OCI-M2 (cell line): ENCODE data around the gene PRLR.
"Not testable (repeated sequence)": the region's sequence is repeated elsewhere in the genome, so short reads cannot be mapped to it uniquely, and the experiment has no call there.

Experiments used
- DNase-seq: peaks from one replicate; lab custom pipeline; 2025; ENCODE audit not compliant: unreplicated experiment; lab: John Stamatoyannopoulos, UW

PRLR gene

GRCh38 chr5:35045280-35045679 is 185.0 kb downstream of the PRLR start:
- DNase-seq, result no peak

GRCh38 chr5:35044649-35045048 is 185.6 kb downstream of the PRLR start:
- DNase-seq, result no peak

- no peak for DNase-seq
Observed at GRCh38 chr5:35042781-35043180, 187.5 kb downstream of the PRLR start.

- DNase-seq, result no peak
Observed at GRCh38 chr5:35041261-35041660, 189.0 kb downstream of the PRLR start.

GRCh38 chr5:35038891-35039290 is 191.4 kb downstream of the PRLR start:
- DNase-seq, result no peak

GRCh38 chr5:35036536-35036935 is 193.8 kb downstream of the PRLR start:
- DNase-seq, result no peak

- not testable (repeated sequence) for DNase-seq
Observed at GRCh38 chr5:35035929-35036328, 194.4 kb downstream of the PRLR start.

GRCh38 chr5:35035271-35035670 is 195.0 kb downstream of the PRLR start:
- no peak for DNase-seq

- DNase-seq, result no peak
Observed at GRCh38 chr5:35032356-35032755, 197.9 kb downstream of the PRLR start.

GRCh38 chr5:35031276-35031675 is 199.0 kb downstream of the PRLR start:
- DNase-seq, result no peak

- no peak for DNase-seq
Observed at GRCh38 chr5:35030426-35031100, 199.7 kb downstream of the PRLR start.

- DNase-seq, result no peak
Observed at GRCh38 chr5:35029333-35029732, 201.0 kb downstream of the PRLR start.

- DNase-seq, result no peak
Observed at GRCh38 chr5:35026941-35027340, 203.3 kb downstream of the PRLR start.

- DNase-seq, result no peak
Observed at GRCh38 chr5:35026280-35026840, 203.9 kb downstream of the PRLR start.

- DNase-seq, result no peak
Observed at GRCh38 chr5:35024911-35025510, 205.3 kb downstream of the PRLR start.

GRCh38 chr5:35023391-35024178 is 206.7 kb downstream of the PRLR start:
- no peak for DNase-seq

GRCh38 chr5:35016174-35017051 is 213.9 kb downstream of the PRLR start:
- DNase-seq, result no peak

- no peak for DNase-seq
Observed at GRCh38 chr5:35015063-35015462, 215.2 kb downstream of the PRLR start.

- DNase-seq, result no peak
Observed at GRCh38 chr5:35012796-35013195, 217.5 kb downstream of the PRLR start.

- no peak for DNase-seq
Observed at GRCh38 chr5:35012365-35012764, 217.9 kb downstream of the PRLR start.

- DNase-seq, result no peak
Observed at GRCh38 chr5:35010676-35011075, 219.6 kb downstream of the PRLR start.
